Measurements from ENCODE around the gene SMIM15. TPM values are rescaled to one million over a fixed set of nuclear protein-coding genes. Genes with fewer than 3 reads are reported as not detected.

The SMIM15 gene
- total and polyA plus RNA-seq, 10 of the 15 experiments (the other 5 are each of a cell fraction or from before 2014, with no cell fraction given): 13.8 to 83.3 (median 53.9) TPM

GRCh38 chr5:61202213-61202612 lies 39.9 kb upstream of the SMIM15 start (continued):
- TF ChIP-seq HSF1 (IDR thresholded peaks at IDR 0.05; ENCODE audit: low read depth, low read length) (no peak), POLR2A (IDR thresholded peaks at IDR 0.05; ENCODE audit: low read depth, low read length) (no peak), E2F4 (IDR thresholded peaks at IDR 0.05; ENCODE audit: low read depth, low read length) (no peak), BACH1 (IDR thresholded peaks at IDR 0.05; ENCODE audit: borderline replicate concordance) (peak; percentile 53; the same call in 1 of the 2 replicates), NFYB (IDR thresholded peaks at IDR 0.05; ENCODE audit: insufficient read depth, low read depth, low read length) (no peak), PAX5 (IDR thresholded peaks at IDR 0.05; ENCODE audit: borderline replicate concordance, low read depth, low read length) (no peak), CHD4 (IDR thresholded peaks at IDR 0.05) (no peak), STAT3 (IDR thresholded peaks at IDR 0.05; ENCODE audit: low read depth, low read length) (no peak), IRF5 (IDR thresholded peaks at IDR 0.05; ENCODE audit: borderline replicate concordance) (no peak), E4F1 (IDR thresholded peaks at IDR 0.05; ENCODE audit: borderline replicate concordance, partially characterized antibody) (no peak), YBX1 (IDR thresholded peaks at IDR 0.05) (no peak), LARP7 (IDR thresholded peaks at IDR 0.05) (no peak), MEF2B (IDR thresholded peaks at IDR 0.05; ENCODE audit: partially characterized antibody, poor library complexity, severe bottlenecking) (peak; percentile 81), GABPA (IDR thresholded peaks at IDR 0.05; ENCODE audit: low read depth) (peak; percentile 26; the same call in 1 of the 2 replicates), ZNF217 (IDR thresholded peaks at IDR 0.05) (0 out of 2 replicates have a peak, but pooled peaks have one; percentile 40), ZBTB11 (CRISPR knock-in tag; IDR thresholded peaks at IDR 0.05) (no peak), ZNF24 (IDR thresholded peaks at IDR 0.05) (no peak), JUNB (IDR thresholded peaks at IDR 0.05) (peak; percentile 91), IRF3 (IDR thresholded peaks at IDR 0.05) (no peak)

Measured in GM12878 (cell line).